Stomach smooth muscle (tissue), 2 donors: ENCODE results near the gene C11orf58.

Experiments
- H3K27ac ChIP-seq: one replicate; pipeline ENCODE4 v1.7.0; 2013; ENCODE audit warnings: mild to moderate bottlenecking, low read length, inconsistent platforms
- H3K27me3 ChIP-seq, 2 donors: one replicate each; pipeline ENCODE4 v1.7.0; 2013; ENCODE audit warnings: low read length in 2 of 2; ENCODE audit not compliant: insufficient read depth in 2 of 2, control insufficient read depth in 1 of 2
- H3K36me3 ChIP-seq, 2 donors: one replicate each; pipeline ENCODE4 v1.7.0; 2013; ENCODE audit warnings: low read length in 2 of 2; ENCODE audit not compliant: control insufficient read depth in 2 of 2, insufficient read depth in 2 of 2
- H3K4me1 ChIP-seq: one replicate; pipeline ENCODE4 v1.7.0; 2013; ENCODE audit warnings: low read length; ENCODE audit not compliant: control insufficient read depth, insufficient read depth
- H3K4me3 ChIP-seq, 2 donors: one replicate each; pipeline ENCODE4 v1.7.0; 2013; ENCODE audit warnings: low read length in 2 of 2
- H3K9ac ChIP-seq, 2 donors: one replicate each; pipeline ENCODE4 v1.7.0; 2013; ENCODE audit warnings: low read length in 2 of 2, mild to moderate bottlenecking in 1 of 2
- H3K9me3 ChIP-seq, 2 donors: one replicate each; pipeline ENCODE4 v1.7.0; 2013; ENCODE audit warnings: low read length in 2 of 2; ENCODE audit not compliant: control insufficient read depth in 2 of 2
- donor health status: healthy.
- donor health status: Pancreatic carcinoma.

The C11orf58 gene

GRCh38 chr11:16785520-16786128 lies 47.2 kb downstream of the C11orf58 start:
- Histone ChIP-seq H3K4me1 (peaks cover 5% of the 10 kb centered on the region), H3K36me3 (no peaks in the 10 kb centered on the region)

GRCh38 chr11:16786131-16786530 lies 47.7 kb downstream of the C11orf58 start:
- H3K4me3 ChIP-seq, result no peak overlapping the region
- peak overlapping the region in 1 of 2 donors; percentile 29 for H3K9ac ChIP-seq
- peaks cover 5% of the 10 kb centered on the region for H3K4me1 ChIP-seq
- H3K27ac ChIP-seq, result no peak overlapping the region
- no peaks in the 10 kb centered on the region for H3K9me3 ChIP-seq
- H3K36me3 ChIP-seq, result no peaks in the 10 kb centered on the region
- H3K27me3 ChIP-seq, result no peaks in the 10 kb centered on the region

More at GRCh38 chr11:16785520-16786128, 47.2 kb downstream of the C11orf58 start:
- H3K27me3 ChIP-seq, result no peaks in the 10 kb centered on the region
- H3K4me3 ChIP-seq, result no peak overlapping the region
- H3K9me3 ChIP-seq, result no peaks in the 10 kb centered on the region
- peak overlapping the region in 1 of 2 donors; percentile 29 for H3K9ac ChIP-seq
- H3K27ac ChIP-seq, result no peak overlapping the region

GRCh38 chr11:16787035-16787742 lies 48.7 kb downstream of the C11orf58 start:
- no peaks in the 10 kb centered on the region for H3K36me3 ChIP-seq
- no peaks in the 10 kb centered on the region for H3K27me3 ChIP-seq
- H3K27ac ChIP-seq, result no peak overlapping the region
- H3K9me3 ChIP-seq, result no peaks in the 10 kb centered on the region
- H3K4me3 ChIP-seq, result no peak overlapping the region
- H3K4me1 ChIP-seq, result peaks cover 5% of the 10 kb centered on the region
- H3K9ac ChIP-seq, result no peak overlapping the region

- Histone ChIP-seq H3K4me1 (peaks cover 7% of the 10 kb centered on the region), H3K36me3 (no peaks in the 10 kb centered on the region), H3K9me3 (no peaks in the 10 kb centered on the region), H3K27me3 (no peaks in the 10 kb centered on the region), H3K4me3 (no peak overlapping the region), H3K9ac (no peak overlapping the region), H3K27ac (no peak overlapping the region)
Measured at GRCh38 chr11:16788141-16789062, 50.0 kb downstream of the C11orf58 start.

- Histone ChIP-seq H3K9ac (no peak overlapping the region), H3K4me1 (peaks cover 7% of the 10 kb centered on the region), H3K27ac (no peak overlapping the region), H3K27me3 (no peaks in the 10 kb centered on the region), H3K4me3 (no peak overlapping the region), H3K36me3 (peaks cover 0 to 3% of the 10 kb centered on the region in 2 donors), H3K9me3 (no peaks in the 10 kb centered on the region)
Measured at GRCh38 chr11:16789063-16789420, 50.6 kb downstream of the C11orf58 start.

GRCh38 chr11:16789560-16790485 lies 51.4 kb downstream of the C11orf58 start:
- Histone ChIP-seq H3K4me1 (peaks cover 7% of the 10 kb centered on the region), H3K4me3 (no peak overlapping the region), H3K9ac (no peak overlapping the region), H3K36me3 (peaks cover 0 to 4% of the 10 kb centered on the region in 2 donors), H3K27ac (no peak overlapping the region), H3K9me3 (no peaks in the 10 kb centered on the region), H3K27me3 (no peaks in the 10 kb centered on the region)

- Histone ChIP-seq H3K36me3 (peaks cover 0 to 4% of the 10 kb centered on the region in 2 donors), H3K27me3 (no peaks in the 10 kb centered on the region), H3K9ac (no peak overlapping the region), H3K4me1 (peaks cover 6% of the 10 kb centered on the region), H3K27ac (no peak overlapping the region), H3K9me3 (no peaks in the 10 kb centered on the region), H3K4me3 (no peak overlapping the region)
Measured at GRCh38 chr11:16790486-16791190, 52.2 kb downstream of the C11orf58 start.

- Histone ChIP-seq H3K4me3 (no peak overlapping the region), H3K9ac (no peak overlapping the region), H3K36me3 (peaks cover 0 to 4% of the 10 kb centered on the region in 2 donors), H3K27me3 (no peaks in the 10 kb centered on the region), H3K27ac (no peak overlapping the region), H3K4me1 (peaks cover 5% of the 10 kb centered on the region), H3K9me3 (no peaks in the 10 kb centered on the region)
Measured at GRCh38 chr11:16791191-16791961, 52.9 kb downstream of the C11orf58 start.

- H3K36me3 ChIP-seq, result peaks cover 0 to 4% of the 10 kb centered on the region in 2 donors
Measured at GRCh38 chr11:16792426-16792825, 54.0 kb downstream of the C11orf58 start.

More at GRCh38 chr11:16792426-16792825, 54.0 kb downstream of the C11orf58 start:
- Histone ChIP-seq H3K9ac (no peak overlapping the region), H3K27ac (no peak overlapping the region), H3K9me3 (no peaks in the 10 kb centered on the region), H3K4me1 (peaks cover 5% of the 10 kb centered on the region), H3K4me3 (no peak overlapping the region), H3K27me3 (no peaks in the 10 kb centered on the region)
